Endothelial cell of umbilical vein (primary cell): ENCODE results near the gene KIAA1217.

ENCODE experiments used
- CTCF ChIP-seq, 2 donors: IDR thresholded peaks; 1 replicate in 1 of 2; 2 replicates in 1 of 2; pipeline ENCODE4 v1.5.1; 2011; ENCODE audit warnings: low read length in 2 of 2, mild to moderate bottlenecking in 2 of 2, moderate library complexity in 2 of 2, control low read depth in 1 of 2, inconsistent platforms in 1 of 2, low read depth in 1 of 2; ENCODE audit not compliant: insufficient read depth in 1 of 2; ENCODE audit errors: extremely low read depth in 1 of 2
- EZH2 ChIP-seq: IDR thresholded peaks from 2 replicates; pipeline ENCODE4 v1.6.1; 2012; ENCODE audit warnings: borderline replicate concordance, low read depth, mild to moderate bottlenecking, moderate library complexity, low read length, inconsistent platforms; ENCODE audit not compliant: severe bottlenecking
- GATA2 ChIP-seq: IDR thresholded peaks from 2 replicates; pipeline ENCODE4 v1.7.0; 2011; ENCODE audit warnings: low read depth, mild to moderate bottlenecking, moderate library complexity, mixed read lengths, low read length; ENCODE audit not compliant: insufficient read length, insufficient read depth
- JUN ChIP-seq: IDR thresholded peaks from 2 replicates; pipeline ENCODE4 v1.6.1; 2011; ENCODE audit warnings: borderline replicate concordance, low read depth; ENCODE audit not compliant: insufficient read length, insufficient read depth
- MAX ChIP-seq: IDR thresholded peaks from 2 replicates; pipeline ENCODE4 v1.6.1; 2011; ENCODE audit not compliant: insufficient read depth, insufficient read length
- POLR2A ChIP-seq: IDR thresholded peaks from 2 replicates; pipeline ENCODE4 v1.6.1; 2012; ENCODE audit warnings: low read depth, mild to moderate bottlenecking, control low read depth, low read length
- POLR2AphosphoS5 ChIP-seq: IDR thresholded peaks from 2 replicates; pipeline ENCODE4 v1.6.1; 2012; ENCODE audit warnings: low read depth, mild to moderate bottlenecking, control low read depth, low read length, moderate library complexity; ENCODE audit not compliant: insufficient read depth

- TF ChIP-seq CTCF (IDR thresholded peaks at IDR 0.05; ENCODE audit: extremely low read depth in 1 of 2, insufficient read depth in 1 of 2, low read depth in 1 of 2, low read length in 2 of 2), result no peak
- no peak for TF ChIP-seq EZH2
- no peak for TF ChIP-seq POLR2A
- no peak for TF ChIP-seq JUN
- TF ChIP-seq MAX, result no peak
- no peak for TF ChIP-seq GATA2
- TF ChIP-seq POLR2AphosphoS5, result no peak
These were observed 361.9 kb downstream of the KIAA1217 start for GRCh38 chr10:24570658-24571426.
